Dermis blood vessel endothelial cell (primary cell): ENCODE results near the gene SEMA6A. TPM values are rescaled to one million over a fixed set of nuclear protein-coding genes. Genes with fewer than 3 reads are reported as not detected.
A peak's percentile ranks its signal among the peaks of the same experiment; 100 is the strongest.

Experiments
- DNase-seq: peaks from one replicate; pipeline ENCODE4 v3.0.0; 2010
- total RNA-seq: library from RNA; depleted of rRNA; stranded (reverse); fragments of >200 nt; gene quantifications from 2 replicates; pipeline ENCODE4 v1.2.3, GENCODE V29; 2014

The SEMA6A gene
- total RNA-seq, 1 donor from 2014 or later: 21.1 TPM

DNA sequence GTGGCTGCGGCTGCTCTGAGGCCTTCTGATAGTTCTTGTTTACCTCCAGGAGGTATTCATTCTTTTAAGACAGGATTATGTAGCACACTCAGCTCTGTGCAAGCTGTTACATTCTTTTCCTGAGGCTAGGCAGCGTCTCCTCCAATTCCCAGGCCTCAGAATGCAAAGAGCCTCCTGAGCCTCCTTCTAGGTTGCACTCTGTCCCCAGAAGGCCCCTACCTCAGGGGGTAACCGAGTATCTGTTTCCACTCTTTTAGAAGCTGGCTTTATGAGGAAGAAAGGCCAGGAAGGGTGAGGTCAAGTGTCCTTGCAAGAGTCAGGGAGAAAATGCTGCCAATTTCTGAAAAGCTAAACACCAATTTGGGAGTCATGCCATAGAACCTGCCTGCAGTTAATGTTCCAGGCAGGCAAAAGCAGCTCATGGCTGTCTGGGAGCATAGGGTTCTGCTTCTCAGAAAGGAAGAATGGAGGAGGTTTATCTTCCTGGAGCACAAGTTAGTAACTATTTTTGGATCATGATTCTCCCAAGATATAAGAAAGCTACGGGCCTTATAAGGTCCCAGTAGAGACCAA, 178.9 kb downstream of the SEMA6A start:
- peak; percentile 24 for DNase-seq

DNA sequence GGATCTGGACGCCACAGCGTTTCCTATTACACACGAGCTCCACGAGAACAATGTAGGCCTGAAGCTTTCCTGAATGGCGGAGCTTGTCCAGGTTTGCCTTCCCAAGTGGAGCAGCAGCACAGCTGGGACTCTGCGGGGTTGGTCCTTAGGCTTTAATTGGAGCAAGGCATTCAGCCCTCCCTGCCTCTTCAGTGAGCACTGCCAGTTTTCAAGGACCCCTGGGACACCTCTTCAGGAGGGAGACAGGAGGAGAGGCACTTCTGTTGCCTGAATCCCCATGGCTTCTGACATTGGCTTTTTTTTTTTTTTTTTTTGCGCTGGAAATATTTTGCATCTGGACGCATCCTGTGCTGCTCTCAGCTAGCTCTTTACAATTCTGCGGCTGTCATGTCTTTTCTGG, 179.4 kb downstream of the SEMA6A start:
- DNase-seq: no peak

DNA sequence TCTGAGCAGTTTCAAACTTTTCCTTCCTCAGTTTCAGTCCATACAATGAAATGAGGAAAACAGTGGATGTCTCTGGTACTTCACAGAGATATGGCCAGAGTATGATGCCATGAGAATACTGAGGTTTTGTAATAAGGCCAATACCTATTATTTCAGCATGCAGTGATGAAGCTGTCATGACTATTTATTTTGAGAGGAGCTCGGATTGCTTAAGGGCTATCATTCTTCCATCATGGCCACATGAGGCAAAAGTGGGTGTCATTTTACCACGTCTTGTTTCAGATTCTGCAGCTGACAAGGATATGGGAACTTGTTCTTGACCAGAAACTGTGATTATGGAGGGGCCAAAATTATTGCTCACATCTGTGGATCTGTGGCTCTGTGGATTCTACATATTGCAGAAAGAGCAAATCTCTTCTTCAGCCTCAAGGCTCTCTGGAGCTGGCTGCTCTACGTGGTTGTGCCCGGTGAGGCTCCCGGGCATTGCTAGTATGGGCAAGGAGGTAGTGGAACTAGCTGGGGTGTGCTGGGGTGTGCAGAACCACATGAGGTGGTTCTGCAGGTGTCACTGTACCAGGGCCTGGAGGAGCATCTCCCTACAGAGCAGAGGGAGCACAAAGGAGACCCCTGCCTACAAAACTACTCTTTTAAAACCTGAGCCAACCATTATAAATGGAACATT, 180.3 kb downstream of the SEMA6A start:
- no peak for DNase-seq
